CD14-positive monocyte (primary cell): ENCODE measurements around the gene HNF1B. TPM values are rescaled to one million over a fixed set of nuclear protein-coding genes. Genes with fewer than 3 reads are reported as not detected.

Source experiments
- DNase-seq, 3 donors: peaks; one replicate each; pipeline ENCODE4 v3.0.0-alpha.2; 2011 to 2022
- H2AFZ ChIP-seq: 2 replicates; pipeline ENCODE4 v1.6.0; 2012; ENCODE audit warnings: mild to moderate bottlenecking, low read depth, low read length, inconsistent platforms; ENCODE audit not compliant: insufficient read depth, poor library complexity, severe bottlenecking
- H3K27ac ChIP-seq, 2 donors: 1 replicate in 1 of 2; 2 replicates in 1 of 2; pipeline ENCODE4 v1.5.1; 2012 to 2013; ENCODE audit warnings: low read length in 2 of 2, control low read depth in 1 of 2, inconsistent platforms in 1 of 2, low read depth in 1 of 2, mild to moderate bottlenecking in 1 of 2
- H3K27me3 ChIP-seq, 2 donors: one replicate each; pipeline versions ENCODE4 v1.6.0 to v1.6.1; 2011 to 2013; ENCODE audit warnings: low read length in 2 of 2; ENCODE audit not compliant: control insufficient read depth in 2 of 2, insufficient read depth in 2 of 2
- H3K36me3 ChIP-seq, 2 donors: replicated peaks in 1 of 2; 1 replicate in 1 of 2; 2 replicates in 1 of 2; pipeline versions ENCODE4 v1.5.1 to v1.6.1; 2012 to 2013; ENCODE audit warnings: low read length in 2 of 2, control low read depth in 1 of 2, inconsistent platforms in 1 of 2, mild to moderate bottlenecking in 1 of 2; ENCODE audit not compliant: insufficient read depth in 2 of 2, control insufficient read depth in 1 of 2
- H3K4me1 ChIP-seq, 2 donors: 1 replicate in 1 of 2; 2 replicates in 1 of 2; pipeline versions ENCODE4 v1.5.1 to v1.6.1; 2012 to 2013; ENCODE audit warnings: low read length in 2 of 2, control low read depth in 1 of 2, inconsistent platforms in 1 of 2, mild to moderate bottlenecking in 1 of 2, moderate library complexity in 1 of 2; ENCODE audit not compliant: insufficient read depth in 2 of 2, control insufficient read depth in 1 of 2
- H3K4me2 ChIP-seq: replicated peaks from 2 replicates; pipeline ENCODE3; 2012; ENCODE audit warnings: low read length, moderate library complexity, mild to moderate bottlenecking; ENCODE audit not compliant: poor library complexity, severe bottlenecking; ENCODE audit errors: extremely low read depth
- H3K4me3 ChIP-seq, 3 experiments: fragments of 200-600 bp in 1 of 3; sonication (generic) in 1 of 3; replicated peaks in 1 of 3; 1 replicate in 2 of 3; 2 replicates in 1 of 3; pipeline ENCODE4 v1.5.1; 2011 to 2013; ENCODE audit warnings: low read length in 3 of 3, mild to moderate bottlenecking in 3 of 3, control low read depth in 2 of 3, low read depth in 2 of 3, inconsistent platforms in 1 of 3, moderate library complexity in 1 of 3
- H3K79me2 ChIP-seq: 2 replicates; pipeline ENCODE4 v1.6.0; 2012; ENCODE audit warnings: mild to moderate bottlenecking, control low read depth, inconsistent platforms, low read length, moderate library complexity; ENCODE audit not compliant: insufficient read depth
- H3K9ac ChIP-seq: 2 replicates; pipeline ENCODE4 v1.6.0; 2017; ENCODE audit warnings: low read length, mild to moderate bottlenecking; ENCODE audit not compliant: insufficient read depth, poor library complexity, severe bottlenecking
- H3K9me3 ChIP-seq, 2 donors: replicated peaks in 1 of 2; 1 replicate in 1 of 2; 2 replicates in 1 of 2; pipeline versions ENCODE4 v1.5.1 to v1.6.1; 2012 to 2013; ENCODE audit warnings: low read length in 2 of 2, control low read depth in 1 of 2; ENCODE audit not compliant: control insufficient read depth in 1 of 2, insufficient read depth in 1 of 2
- H4K20me1 ChIP-seq: 2 replicates; pipeline ENCODE4 v1.6.0; 2012; ENCODE audit warnings: mild to moderate bottlenecking, low read length, control low read depth, moderate library complexity; ENCODE audit not compliant: insufficient read depth
- H3K27ac Mint-ChIP-seq, 7 donors: one replicate each; pipeline ENCODE4 v1.8.0; 2020; ENCODE audit warnings: mild to moderate bottlenecking in 7 of 7, mixed read lengths in 7 of 7, moderate library complexity in 6 of 7, inconsistent platforms in 2 of 7
- H3K27me3 Mint-ChIP-seq, 3 donors: one replicate each; pipeline ENCODE4 v1.8.0; 2021 to 2022; ENCODE audit warnings: low read depth in 3 of 3, mild to moderate bottlenecking in 3 of 3, mixed read lengths in 3 of 3, moderate library complexity in 3 of 3, inconsistent platforms in 1 of 3
- H3K36me3 Mint-ChIP-seq, 2 donors: one replicate each; pipeline ENCODE4 v1.8.0; 2020; ENCODE audit warnings: mixed read lengths in 2 of 2, inconsistent platforms in 1 of 2, mild to moderate bottlenecking in 1 of 2
- H3K4me1 Mint-ChIP-seq: one replicate; pipeline ENCODE4 v1.8.0; 2020; ENCODE audit warnings: mild to moderate bottlenecking, mixed read lengths
- H3K4me3 Mint-ChIP-seq, 2 donors: one replicate each; pipeline ENCODE4 v1.8.0; 2020; ENCODE audit warnings: mild to moderate bottlenecking in 2 of 2, mixed read lengths in 2 of 2, moderate library complexity in 1 of 2
- H3K9me3 Mint-ChIP-seq, 7 donors: one replicate each; pipeline ENCODE4 v1.8.0; 2020 to 2022; ENCODE audit warnings: mixed read lengths in 7 of 7, mild to moderate bottlenecking in 6 of 7, moderate library complexity in 6 of 7, inconsistent platforms in 2 of 7
- CTCF ChIP-seq: fragments of 200-600 bp; IDR thresholded peaks from one replicate; pipeline ENCODE4 v1.8.0; 2022; ENCODE audit warnings: antibody characterized with exemption, mild to moderate bottlenecking
- WGBS: methylation state at CpG from one replicate; pipeline ENCODE4 v1.1.5; 2013; ENCODE audit warnings: missing lambda C conversion rate; ENCODE audit not compliant: insufficient coverage; 5-methylcytosine and 5-hydroxymethylcytosine counted together
- intact Hi-C, 2 donors: fragments of 100-400 bp; cut with micrococcal nuclease; formaldehyde crosslinking; loops; one replicate each; pipeline versions ENCODE4 v1.15.0 to v1.15.1; 2023
- polyA plus RNA-seq, 3 donors: library from polyadenylated mRNA; depleted of rRNA in 1 of 3; unstranded in 2 of 3; stranded (reverse) in 1 of 3; fragments of 300-500 nt in 2 of 3; fragments of >200 nt in 1 of 3; fragmentation: Illumina TruSeq in 2 of 3; gene quantifications; 1 replicate in 2 of 3; 2 replicates in 1 of 3; pipeline ENCODE4 v1.2.3, GENCODE V29; 2012 to 2021

The HNF1B gene
- polyA plus RNA-seq, 3 donors, result not detected

GRCh38 chr17:37764383-37764782 lies 19.5 kb upstream of the HNF1B start:
- Mint-ChIP-seq H3K27ac (no peak overlapping the region), H3K9me3 (peaks cover 0 to 1% (median 0%) of the 10 kb centered on the region in 7 donors), H3K4me1 (peaks cover 57% of the 10 kb centered on the region), H3K36me3 (no peaks in the 10 kb centered on the region), H3K4me3 (no peak overlapping the region), H3K27me3 (peaks cover 0 to 6% (median 3%) of the 10 kb centered on the region in 3 donors)
- H3K36me3 ChIP-seq, result no peaks in the 10 kb centered on the region
- H3K27me3 ChIP-seq, result no peaks in the 10 kb centered on the region
- H3K27ac ChIP-seq, result no peak overlapping the region
- H3K9me3 ChIP-seq, result no peaks in the 10 kb centered on the region
- peaks cover 41 to 63% of the 10 kb centered on the region in 2 donors for H3K4me1 ChIP-seq
- no peak overlapping the region for H3K4me2 ChIP-seq
- no peaks in the 10 kb centered on the region for H4K20me1 ChIP-seq
- H3K4me3 ChIP-seq, result no peak overlapping the region
- intact Hi-C loops, result loop anchor here in 1 of 2 donors (10.0 kb wide), 1 partner anchor 60 kb away; no protein-coding TSS in a partner anchor
- no peak for DNase-seq
- no CpG with 5 or more reads among the region's 3 CpGs for WGBS
- H3K9ac ChIP-seq, result no peak overlapping the region
- TF ChIP-seq CTCF, result no peak
- no peaks in the 10 kb centered on the region for H3K79me2 ChIP-seq
- H2AFZ ChIP-seq, result no peak overlapping the region

DNA sequence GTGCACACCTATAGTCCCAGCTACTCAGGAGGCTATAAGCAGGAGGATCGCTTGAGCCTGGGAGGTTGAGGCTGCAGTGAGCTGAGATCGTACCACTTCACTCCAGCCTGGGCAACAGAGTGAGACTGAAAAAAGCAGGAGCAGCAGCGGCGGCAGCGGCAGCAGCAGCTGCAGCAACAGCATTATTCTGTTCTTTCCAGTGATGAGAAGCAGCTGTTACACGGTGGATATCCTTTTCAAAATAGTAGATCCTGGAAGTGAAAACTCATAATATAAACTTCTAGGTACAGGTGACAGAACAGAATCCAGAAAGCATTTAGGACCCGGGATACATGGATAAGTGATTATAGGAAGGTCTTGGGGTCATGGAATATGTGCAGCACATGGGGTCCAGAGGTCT lies 17.8 kb upstream of the HNF1B start:
- peaks cover 7 to 10% (median 8%) of the 10 kb centered on the region in 3 donors for H3K27me3 Mint-ChIP-seq
- TF ChIP-seq CTCF, result no peak
- Histone ChIP-seq H3K27ac (no peak overlapping the region), H3K9me3 (no peaks in the 10 kb centered on the region), H3K27me3 (no peaks in the 10 kb centered on the region), H3K79me2 (no peaks in the 10 kb centered on the region), H3K4me2 (no peak overlapping the region), H3K9ac (no peak overlapping the region), H4K20me1 (no peaks in the 10 kb centered on the region), H3K4me3 (no peak overlapping the region), H3K4me1 (peaks cover 38 to 57% of the 10 kb centered on the region in 2 donors), H2AFZ (no peak overlapping the region), H3K36me3 (no peaks in the 10 kb centered on the region)
- intact Hi-C loops, result loop anchor here (2.0 to 10.0 kb wide), 2 partner anchors 58 to 82 kb away; no protein-coding TSS in a partner anchor
- H3K36me3 Mint-ChIP-seq, result no peaks in the 10 kb centered on the region
- H3K27ac Mint-ChIP-seq, result no peak overlapping the region
- peaks cover 0 to 1% (median 0%) of the 10 kb centered on the region in 7 donors for H3K9me3 Mint-ChIP-seq
- no peak overlapping the region for H3K4me3 Mint-ChIP-seq
- no peak for DNase-seq
- H3K4me1 Mint-ChIP-seq, result peaks cover 56% of the 10 kb centered on the region
- WGBS, result 94% methylated on average over 5 of the region's 7 CpGs
